Measurements from ENCODE around the gene HEG1. TPM values are rescaled to one million over a fixed set of nuclear protein-coding genes. Genes with fewer than 3 reads are reported as not detected.

Gene HEG1
- total RNA-seq, 1 experiment from 2014 or later, result 57.9 TPM

GRCh38 chr3:125076464-125076863, 20.7 kb upstream of the HEG1 start:
- H3K4me3 ChIP-seq (ENCODE audit: low read length), result no peak overlapping the region
- no peaks in the 10 kb centered on the region for H3K9me2 ChIP-seq (replicated peaks; ENCODE audit: insufficient read depth, low read length)
- H2AFZ ChIP-seq (ENCODE audit: low read length), result no peak overlapping the region
- peak overlapping the region; percentile 69 for H3K27ac ChIP-seq (ENCODE audit: low read length)
- DNase-seq, result no peak
- no peaks in the 10 kb centered on the region for H3K9me3 ChIP-seq (ENCODE audit: low read length)
- no peak overlapping the region for H3K4me2 ChIP-seq (ENCODE audit: low read depth, low read length, poor library complexity, severe bottlenecking)
- no peaks in the 10 kb centered on the region for H3K27me3 ChIP-seq (ENCODE audit: low read length)
- H3K36me3 ChIP-seq (ENCODE audit: insufficient read depth, low read length), result peaks cover 51% of the 10 kb centered on the region
- no peak overlapping the region for H3K9ac ChIP-seq (ENCODE audit: low read length)
- peaks cover 95% of the 10 kb centered on the region for H3K4me1 ChIP-seq (ENCODE audit: low read length)
- no peaks in the 10 kb centered on the region; the same call in 1 of the 2 replicates for H3K79me2 ChIP-seq (ENCODE audit: low read length)
- H4K20me1 ChIP-seq (ENCODE audit: insufficient read depth, low read depth, low read length), result 0 out of 2 replicates have a peak, but pooled peaks cover 4% of the 10 kb centered on the region

- Histone ChIP-seq H3K27me3 (ENCODE audit: low read length) (no peaks in the 10 kb centered on the region), H3K4me1 (ENCODE audit: low read length) (peaks cover 87% of the 10 kb centered on the region)
These were observed 19.9 kb upstream of the HEG1 start for GRCh38 chr3:125075738-125076137.

GRCh38 chr3:125073390-125073905, 17.7 kb upstream of the HEG1 start:
- Histone ChIP-seq H3K4me2 (ENCODE audit: low read depth, low read length, poor library complexity, severe bottlenecking) (peak overlapping the region; percentile 25), H3K79me2 (ENCODE audit: low read length) (no peaks in the 10 kb centered on the region), H3K36me3 (ENCODE audit: insufficient read depth, low read length) (peaks cover 37% of the 10 kb centered on the region), H3K9ac (ENCODE audit: low read length) (peak overlapping the region; percentile 2; the same call in 1 of the 2 replicates), H3K27ac (ENCODE audit: low read length) (peak overlapping the region; percentile 72), H3K9me2 (replicated peaks; ENCODE audit: insufficient read depth, low read length) (no peaks in the 10 kb centered on the region), H3K4me3 (ENCODE audit: low read length) (no peak overlapping the region), H2AFZ (ENCODE audit: low read length) (no peak overlapping the region), H3K9me3 (ENCODE audit: low read length) (no peaks in the 10 kb centered on the region), H3K27me3 (ENCODE audit: low read length) (no peaks in the 10 kb centered on the region), H4K20me1 (ENCODE audit: insufficient read depth, low read depth, low read length) (no peaks in the 10 kb centered on the region), H3K4me1 (ENCODE audit: low read length) (peaks cover 86% of the 10 kb centered on the region)
- no peak for DNase-seq

More at GRCh38 chr3:125075738-125076137, 19.9 kb upstream of the HEG1 start:
- H3K79me2 ChIP-seq (ENCODE audit: low read length), result no peaks in the 10 kb centered on the region; the same call in 1 of the 2 replicates
- H3K36me3 ChIP-seq (ENCODE audit: insufficient read depth, low read length), result peaks cover 51% of the 10 kb centered on the region
- no peak for DNase-seq
- no peak overlapping the region for H2AFZ ChIP-seq (ENCODE audit: low read length)
- no peak overlapping the region for H3K4me2 ChIP-seq (ENCODE audit: low read depth, low read length, poor library complexity, severe bottlenecking)
- no peak overlapping the region for H3K9ac ChIP-seq (ENCODE audit: low read length)
- no peak overlapping the region for H3K4me3 ChIP-seq (ENCODE audit: low read length)
- peak overlapping the region; percentile 10; the same call in 1 of the 2 replicates for H3K27ac ChIP-seq (ENCODE audit: low read length)
- H3K9me3 ChIP-seq (ENCODE audit: low read length), result no peaks in the 10 kb centered on the region
- H4K20me1 ChIP-seq (ENCODE audit: insufficient read depth, low read depth, low read length), result 0 out of 2 replicates have a peak, but pooled peaks cover 4% of the 10 kb centered on the region
- no peaks in the 10 kb centered on the region for H3K9me2 ChIP-seq (replicated peaks; ENCODE audit: insufficient read depth, low read length)

GRCh38 chr3:125072749-125073389, 17.1 kb upstream of the HEG1 start:
- H4K20me1 ChIP-seq (ENCODE audit: insufficient read depth, low read depth, low read length), result no peaks in the 10 kb centered on the region
- no peaks in the 10 kb centered on the region for H3K9me3 ChIP-seq (ENCODE audit: low read length)
- H3K9ac ChIP-seq (ENCODE audit: low read length), result no peak overlapping the region; the same call in 1 of the 2 replicates
- peaks cover 32% of the 10 kb centered on the region for H3K36me3 ChIP-seq (ENCODE audit: insufficient read depth, low read length)
- H3K27me3 ChIP-seq (ENCODE audit: low read length), result no peaks in the 10 kb centered on the region
- peak overlapping the region; percentile 72 for H3K27ac ChIP-seq (ENCODE audit: low read length)
- H3K4me1 ChIP-seq (ENCODE audit: low read length), result peaks cover 82% of the 10 kb centered on the region
- H3K79me2 ChIP-seq (ENCODE audit: low read length), result no peaks in the 10 kb centered on the region
- no peak overlapping the region for H2AFZ ChIP-seq (ENCODE audit: low read length)
- H3K9me2 ChIP-seq (replicated peaks; ENCODE audit: insufficient read depth, low read length), result no peaks in the 10 kb centered on the region
- H3K4me3 ChIP-seq (ENCODE audit: low read length), result no peak overlapping the region
- H3K4me2 ChIP-seq (ENCODE audit: low read depth, low read length, poor library complexity, severe bottlenecking), result peak overlapping the region; percentile 25
- DNase-seq, result peak; percentile 69

- Histone ChIP-seq H2AFZ (ENCODE audit: low read length) (no peak overlapping the region), H3K9me3 (ENCODE audit: low read length) (no peaks in the 10 kb centered on the region), H3K27me3 (ENCODE audit: low read length) (no peaks in the 10 kb centered on the region), H3K4me2 (ENCODE audit: low read depth, low read length, poor library complexity, severe bottlenecking) (peak overlapping the region; percentile 8), H3K27ac (ENCODE audit: low read length) (peak overlapping the region; percentile 72), H3K4me1 (ENCODE audit: low read length) (peaks cover 76% of the 10 kb centered on the region), H3K9me2 (replicated peaks; ENCODE audit: insufficient read depth, low read length) (no peaks in the 10 kb centered on the region), H3K36me3 (ENCODE audit: insufficient read depth, low read length) (peaks cover 27% of the 10 kb centered on the region), H4K20me1 (ENCODE audit: insufficient read depth, low read depth, low read length) (no peaks in the 10 kb centered on the region), H3K79me2 (ENCODE audit: low read length) (no peaks in the 10 kb centered on the region), H3K9ac (ENCODE audit: low read length) (no peak overlapping the region), H3K4me3 (ENCODE audit: low read length) (no peak overlapping the region)
- DNase-seq, result no peak
These were observed 16.5 kb upstream of the HEG1 start for GRCh38 chr3:125072301-125072700.

GRCh38 chr3:125069968-125070745, 14.4 kb upstream of the HEG1 start:
- H3K27me3 ChIP-seq (ENCODE audit: low read length), result no peaks in the 10 kb centered on the region
- H3K9ac ChIP-seq (ENCODE audit: low read length), result no peak overlapping the region
- no peak for DNase-seq
- H2AFZ ChIP-seq (ENCODE audit: low read length), result no peak overlapping the region
- H3K4me3 ChIP-seq (ENCODE audit: low read length), result no peak overlapping the region
- no peaks in the 10 kb centered on the region for H4K20me1 ChIP-seq (ENCODE audit: insufficient read depth, low read depth, low read length)
- H3K4me2 ChIP-seq (ENCODE audit: low read depth, low read length, poor library complexity, severe bottlenecking), result no peak overlapping the region
- peaks cover 55% of the 10 kb centered on the region for H3K4me1 ChIP-seq (ENCODE audit: low read length)
- H3K27ac ChIP-seq (ENCODE audit: low read length), result peak overlapping the region; percentile 51
- H3K79me2 ChIP-seq (ENCODE audit: low read length), result no peaks in the 10 kb centered on the region
- H3K9me2 ChIP-seq (replicated peaks; ENCODE audit: insufficient read depth, low read length), result no peaks in the 10 kb centered on the region
- H3K36me3 ChIP-seq (ENCODE audit: insufficient read depth, low read length), result peaks cover 22% of the 10 kb centered on the region
- H3K9me3 ChIP-seq (ENCODE audit: low read length), result no peaks in the 10 kb centered on the region

- no peaks in the 10 kb centered on the region for H3K79me2 ChIP-seq (ENCODE audit: low read length)
- no peaks in the 10 kb centered on the region for H3K9me2 ChIP-seq (replicated peaks; ENCODE audit: insufficient read depth, low read length)
- H3K4me1 ChIP-seq (ENCODE audit: low read length), result peaks cover 48% of the 10 kb centered on the region
- no peaks in the 10 kb centered on the region for H3K27me3 ChIP-seq (ENCODE audit: low read length)
- H2AFZ ChIP-seq (ENCODE audit: low read length), result no peak overlapping the region
- H3K9ac ChIP-seq (ENCODE audit: low read length), result peak overlapping the region; percentile 35
- peaks cover 20% of the 10 kb centered on the region for H3K36me3 ChIP-seq (ENCODE audit: insufficient read depth, low read length)
- H3K27ac ChIP-seq (ENCODE audit: low read length), result peak overlapping the region; percentile 51
- H3K9me3 ChIP-seq (ENCODE audit: low read length), result no peaks in the 10 kb centered on the region
- peak; percentile 52 for DNase-seq
- no peak overlapping the region for H3K4me2 ChIP-seq (ENCODE audit: low read depth, low read length, poor library complexity, severe bottlenecking)
- no peaks in the 10 kb centered on the region for H4K20me1 ChIP-seq (ENCODE audit: insufficient read depth, low read depth, low read length)
- no peak overlapping the region for H3K4me3 ChIP-seq (ENCODE audit: low read length)
These were observed 13.7 kb upstream of the HEG1 start for GRCh38 chr3:125069452-125069851.

GRCh38 chr3:125068265-125068664, 12.5 kb upstream of the HEG1 start:
- H3K4me3 ChIP-seq (ENCODE audit: low read length), result no peak overlapping the region
- H3K4me1 ChIP-seq (ENCODE audit: low read length), result peaks cover 37% of the 10 kb centered on the region
- H3K9me3 ChIP-seq (ENCODE audit: low read length), result no peaks in the 10 kb centered on the region
- H3K27me3 ChIP-seq (ENCODE audit: low read length), result no peaks in the 10 kb centered on the region
- H3K27ac ChIP-seq (ENCODE audit: low read length), result no peak overlapping the region
- no peaks in the 10 kb centered on the region for H4K20me1 ChIP-seq (ENCODE audit: insufficient read depth, low read depth, low read length)
- H3K4me2 ChIP-seq (ENCODE audit: low read depth, low read length, poor library complexity, severe bottlenecking), result no peak overlapping the region
- no peak overlapping the region for H2AFZ ChIP-seq (ENCODE audit: low read length)
- DNase-seq, result no peak
- H3K36me3 ChIP-seq (ENCODE audit: insufficient read depth, low read length), result peaks cover 19% of the 10 kb centered on the region
- H3K9me2 ChIP-seq (replicated peaks; ENCODE audit: insufficient read depth, low read length), result no peaks in the 10 kb centered on the region
- H3K79me2 ChIP-seq (ENCODE audit: low read length), result no peaks in the 10 kb centered on the region
- H3K9ac ChIP-seq (ENCODE audit: low read length), result no peak overlapping the region
